Stimulated activated CD8-positive, alpha-beta memory T cell treated with anti-CD3 and anti-CD28 coated beads, Interleukin-15, amount 100 ng/mL, for 4 hours (primary cell): ENCODE data around the gene STAT1.
A peak's percentile ranks its signal among the peaks of the same experiment; 100 is the strongest.

Experiments used
- DNase-seq, 2 donors: peaks; one replicate each; pipeline ENCODE4 v3.0.0-alpha.2; 2020; ENCODE audit warnings: low read depth in 2 of 2

Gene STAT1

GRCh38 chr2:191013932-191014652 is at the start of gene STAT1:
STAT1 (minus strand) TSS chr2:191014171; CDS start chr2:191010003, 4,168 bp downstream.
- DNase-seq, result peak; percentile 88 to 96

GRCh38 chr2:191063584-191063983 is 49.6 kb upstream of the STAT1 start:
- no peak for DNase-seq

GRCh38 chr2:191061381-191061980 is 47.5 kb upstream of the STAT1 start:
- no peak for DNase-seq

GRCh38 chr2:191059308-191059707 is 45.3 kb upstream of the STAT1 start:
- no peak for DNase-seq

GRCh38 chr2:191056228-191056627 is 42.3 kb upstream of the STAT1 start:
- DNase-seq, result no peak

- no peak for DNase-seq
Measured at GRCh38 chr2:191053256-191053655, 39.3 kb upstream of the STAT1 start.

- no peak for DNase-seq
Measured at GRCh38 chr2:191051825-191052778, 38.1 kb upstream of the STAT1 start.

- DNase-seq, result no peak
Measured at GRCh38 chr2:191051177-191051576, 37.2 kb upstream of the STAT1 start.

GRCh38 chr2:191050640-191050987 is 36.6 kb upstream of the STAT1 start:
- DNase-seq, result no peak

- no peak for DNase-seq
Measured at GRCh38 chr2:191049728-191050639, 36.0 kb upstream of the STAT1 start.

- no peak for DNase-seq
Measured at GRCh38 chr2:191048073-191048472, 34.1 kb upstream of the STAT1 start.

GRCh38 chr2:191045141-191045540 is 31.2 kb upstream of the STAT1 start:
- DNase-seq, result no peak

- DNase-seq, result no peak
Measured at GRCh38 chr2:191043438-191043837, 29.5 kb upstream of the STAT1 start.

- no peak for DNase-seq
Measured at GRCh38 chr2:191041418-191042161, 27.6 kb upstream of the STAT1 start.

GRCh38 chr2:191039616-191040015 is 25.6 kb upstream of the STAT1 start:
- DNase-seq, result no peak

GRCh38 chr2:191038741-191039140 is 24.8 kb upstream of the STAT1 start:
- no peak for DNase-seq

GRCh38 chr2:191038241-191038725 is 24.3 kb upstream of the STAT1 start:
- DNase-seq, result no peak

- DNase-seq, result no peak
Measured at GRCh38 chr2:191037351-191037750, 23.4 kb upstream of the STAT1 start.

- no peak for DNase-seq
Measured at GRCh38 chr2:191036363-191036762, 22.4 kb upstream of the STAT1 start.

GRCh38 chr2:191032588-191033429 is 18.8 kb upstream of the STAT1 start:
- no peak for DNase-seq
